ENCODE results near the gene JRKL. TPM values are rescaled to one million over a fixed set of nuclear protein-coding genes. Genes with fewer than 3 reads are reported as not detected.

The JRKL gene
- total and polyA plus RNA-seq, 8 donors = 2.0 to 7.0 (median 3.1) TPM

DNA sequence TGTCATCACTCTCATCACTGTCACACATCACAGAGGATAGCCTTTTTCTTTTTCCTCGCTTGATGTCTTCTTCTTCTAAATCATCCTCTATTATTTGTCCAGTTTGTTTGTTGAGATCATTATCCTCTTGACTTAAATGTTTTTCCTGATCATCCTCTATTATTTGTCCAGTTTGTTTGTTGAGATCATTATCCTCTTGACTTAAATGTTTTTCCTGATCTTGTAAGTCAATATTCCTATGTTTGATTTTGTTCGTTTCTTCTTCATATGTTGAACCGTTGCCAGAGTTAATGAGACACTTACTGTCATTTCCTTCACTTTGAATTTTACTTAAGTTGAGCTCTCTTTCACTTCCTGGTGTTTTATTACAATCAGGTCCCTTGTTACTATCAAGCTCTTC, 5.7 kb upstream of the JRKL start:
- TF ChIP-seq, protein P1, sequence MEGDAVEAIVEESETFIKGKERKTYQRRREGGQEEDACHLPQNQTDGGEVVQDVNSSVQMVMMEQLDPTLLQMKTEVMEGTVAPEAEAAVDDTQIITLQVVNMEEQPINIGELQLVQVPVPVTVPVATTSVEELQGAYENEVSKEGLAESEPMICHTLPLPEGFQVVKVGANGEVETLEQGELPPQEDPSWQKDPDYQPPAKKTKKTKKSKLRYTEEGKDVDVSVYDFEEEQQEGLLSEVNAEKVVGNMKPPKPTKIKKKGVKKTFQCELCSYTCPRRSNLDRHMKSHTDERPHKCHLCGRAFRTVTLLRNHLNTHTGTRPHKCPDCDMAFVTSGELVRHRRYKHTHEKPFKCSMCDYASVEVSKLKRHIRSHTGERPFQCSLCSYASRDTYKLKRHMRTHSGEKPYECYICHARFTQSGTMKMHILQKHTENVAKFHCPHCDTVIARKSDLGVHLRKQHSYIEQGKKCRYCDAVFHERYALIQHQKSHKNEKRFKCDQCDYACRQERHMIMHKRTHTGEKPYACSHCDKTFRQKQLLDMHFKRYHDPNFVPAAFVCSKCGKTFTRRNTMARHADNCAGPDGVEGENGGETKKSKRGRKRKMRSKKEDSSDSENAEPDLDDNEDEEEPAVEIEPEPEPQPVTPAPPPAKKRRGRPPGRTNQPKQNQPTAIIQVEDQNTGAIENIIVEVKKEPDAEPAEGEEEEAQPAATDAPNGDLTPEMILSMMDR (IDR thresholded peaks at IDR 0.05) = no peak
- FAIRE-seq (no peak), ATAC-seq (no peak), DNase-seq (no peak)
- H3K9me3 ChIP-seq = no peaks in the 10 kb centered on the region
- intact Hi-C loops (cut with DNase I) = no loop called here
- peaks cover 0 to 12% (median 0%) of the 10 kb centered on the region in 3 donors for H3K36me3 ChIP-seq
- peaks cover 10 to 21% (median 19%) of the 10 kb centered on the region in 3 donors for H3K4me1 ChIP-seq
- no peak overlapping the region for H3K4me3 ChIP-seq
- 45 to 48% methylated on average over 3 of the region's 3 CpGs for WGBS, 2 donors
- no peak overlapping the region for H3K27ac ChIP-seq
- H3K27me3 ChIP-seq = no peaks in the 10 kb centered on the region

DNA sequence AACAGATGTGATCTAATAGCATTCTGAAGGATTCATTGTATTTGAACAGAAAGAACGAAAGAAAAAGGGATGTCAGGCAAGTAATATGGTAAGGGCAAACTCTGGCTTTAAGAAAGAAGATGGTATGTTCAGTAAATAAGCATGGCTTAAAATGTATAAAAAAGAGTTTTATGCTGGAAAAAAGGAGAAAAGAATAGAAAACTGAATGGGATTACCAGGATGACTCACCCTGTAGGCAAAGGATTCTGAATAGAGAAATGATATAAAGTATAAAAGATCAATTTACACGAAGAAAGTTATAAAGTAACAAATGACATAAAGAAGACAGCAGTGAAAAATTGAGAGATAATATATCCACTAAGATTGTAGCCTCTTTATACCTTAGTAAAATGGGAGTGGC, 4.6 kb upstream of the JRKL start:
- H3K4me3 ChIP-seq = no peak overlapping the region
- H3K36me3 ChIP-seq = peaks cover 0 to 12% (median 0%) of the 10 kb centered on the region in 3 donors
- no peak for DNase-seq
- H3K27ac ChIP-seq = no peak overlapping the region
- no peak for ATAC-seq
- no peaks in the 10 kb centered on the region for H3K9me3 ChIP-seq
- H3K4me1 ChIP-seq = peaks cover 10 to 21% (median 19%) of the 10 kb centered on the region in 3 donors
- intact Hi-C loops (cut with DNase I) = no loop called here
- 71 to 85% methylated on average over 2 of the region's 2 CpGs for WGBS, 2 donors
- H3K27me3 ChIP-seq = no peaks in the 10 kb centered on the region
- no peak for FAIRE-seq
- TF ChIP-seq, protein P1 (IDR thresholded peaks at IDR 0.05) = no peak

DNA sequence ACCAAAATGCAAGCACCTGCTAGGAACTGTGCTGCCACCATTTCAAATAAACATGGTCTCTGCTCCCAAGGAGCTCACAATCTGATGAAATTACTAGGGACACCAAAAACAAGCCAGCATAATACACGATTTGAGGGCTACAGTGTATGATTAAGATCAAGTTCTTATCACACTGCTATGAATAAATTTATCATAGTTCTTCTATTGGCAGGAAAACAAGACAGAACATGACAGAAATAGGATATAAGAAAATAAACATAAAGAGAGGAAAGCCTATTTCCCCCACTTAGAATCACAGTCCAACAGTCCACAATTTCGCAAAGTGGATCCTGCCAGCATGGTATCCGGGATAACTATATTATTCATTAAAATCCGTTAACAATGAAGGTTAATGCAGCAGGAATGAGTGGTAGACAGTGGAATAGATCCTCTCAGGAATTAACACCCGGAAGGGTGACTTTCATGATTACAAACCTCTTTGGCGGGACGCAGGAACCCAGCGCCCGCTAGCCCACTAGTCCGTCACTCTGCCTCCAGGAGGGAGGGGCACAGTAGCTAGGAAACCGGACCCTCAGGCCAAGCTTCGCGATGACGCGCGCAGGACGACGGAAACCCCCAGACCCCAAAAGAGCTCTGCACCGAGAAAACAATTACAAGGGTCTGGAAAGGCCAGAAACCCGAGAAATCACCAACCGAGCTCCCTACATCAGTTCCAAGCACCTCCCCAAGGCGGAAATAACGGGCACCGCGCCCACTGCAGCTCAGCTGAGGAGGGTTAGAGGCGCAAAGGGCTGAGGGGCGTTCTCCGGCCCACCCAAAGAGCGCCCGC, 708 bp upstream of the JRKL start:
- intact Hi-C loops (cut with DNase I) = no loop called here
- TF ChIP-seq, protein P1 (IDR thresholded peaks at IDR 0.05) = no peak
- H3K9me3 ChIP-seq = no peaks in the 10 kb centered on the region
- 0% methylated on average over 27 to 30 of the region's 30 CpGs for WGBS, 2 donors
- peaks cover 10 to 21% (median 21%) of the 10 kb centered on the region in 3 donors for H3K4me1 ChIP-seq
- no peaks in the 10 kb centered on the region for H3K27me3 ChIP-seq
- H3K36me3 ChIP-seq = no peaks in the 10 kb centered on the region
- H3K4me3 ChIP-seq = peak overlapping the region; percentile 54 to 86 (median 72)
- FAIRE-seq = no peak
- no peak for DNase-seq
- peak overlapping the region; percentile 74 to 86 (median 79) for H3K27ac ChIP-seq
- ATAC-seq = peak; percentile 61 to 72 (median 64)

DNA sequence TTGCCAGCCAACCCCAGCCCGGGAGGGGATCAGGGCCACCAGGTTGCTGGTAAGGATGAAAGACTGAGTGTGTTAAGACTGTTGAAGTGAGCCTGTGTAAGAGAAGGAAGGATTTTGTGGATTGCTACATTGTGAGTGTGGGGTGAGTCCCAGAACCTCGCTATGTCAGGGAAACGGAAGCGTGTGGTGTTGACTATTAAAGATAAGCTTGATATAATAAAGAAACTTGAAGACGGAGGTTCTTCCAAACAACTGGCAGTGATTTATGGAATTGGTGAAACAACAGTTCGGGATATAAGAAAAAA, 627 bp downstream of the JRKL start:
- no peaks in the 10 kb centered on the region for H3K9me3 ChIP-seq
- ATAC-seq = peak in 3 of 4 donors; percentile 1 to 19 (median 2)
- peak overlapping the region; percentile 74 to 86 (median 79) for H3K27ac ChIP-seq
- WGBS, 2 donors = 8 to 14% methylated on average over 6 of the region's 6 CpGs
- no peaks in the 10 kb centered on the region for H3K27me3 ChIP-seq
- DNase-seq = no peak
- TF ChIP-seq, protein P1 (IDR thresholded peaks at IDR 0.05) = no peak
- peak overlapping the region; percentile 54 to 86 (median 72) for H3K4me3 ChIP-seq
- H3K4me1 ChIP-seq = peaks cover 10 to 21% (median 21%) of the 10 kb centered on the region in 3 donors
- no peaks in the 10 kb centered on the region for H3K36me3 ChIP-seq
- intact Hi-C loops (cut with DNase I) = no loop called here
- FAIRE-seq = no peak

DNA sequence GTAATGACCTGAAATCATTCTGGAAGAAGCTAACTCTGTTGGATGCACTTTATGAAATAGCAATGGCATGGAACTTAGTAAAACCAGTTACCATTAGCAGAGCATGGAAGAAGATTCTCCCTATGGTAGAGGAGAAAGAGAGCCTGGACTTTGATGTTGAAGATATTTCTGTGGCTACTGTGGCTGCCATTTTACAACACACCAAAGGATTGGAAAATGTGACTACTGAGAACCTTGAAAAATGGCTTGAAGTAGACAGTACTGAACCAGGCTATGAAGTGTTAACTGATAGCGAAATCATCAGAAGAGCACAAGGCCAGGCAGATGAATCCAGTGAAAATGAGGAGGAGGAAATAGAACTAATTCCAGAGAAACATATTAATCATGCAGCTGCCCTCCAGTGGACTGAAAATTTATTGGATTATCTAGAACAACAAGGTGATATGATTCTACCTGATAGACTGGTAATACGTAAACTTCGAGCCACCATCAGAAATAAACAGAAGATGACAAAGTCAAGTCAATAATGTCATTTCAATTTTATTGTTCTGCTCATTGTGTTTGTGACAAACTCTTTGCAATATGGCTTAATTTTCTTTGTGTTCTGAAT, 2.0 kb downstream of the JRKL start:
- intact Hi-C loops (cut with DNase I) = no loop called here
- peaks cover 7 to 21% (median 18%) of the 10 kb centered on the region in 3 donors for H3K4me1 ChIP-seq
- H3K27ac ChIP-seq = no peak overlapping the region
- FAIRE-seq = no peak
- TF ChIP-seq, protein P1 (IDR thresholded peaks at IDR 0.05) = no peak
- no peak overlapping the region for H3K4me3 ChIP-seq
- WGBS, 2 donors = 57 to 58% methylated on average over 3 of the region's 3 CpGs
- H3K27me3 ChIP-seq = no peaks in the 10 kb centered on the region
- H3K9me3 ChIP-seq = no peaks in the 10 kb centered on the region
- no peak for ATAC-seq
- H3K36me3 ChIP-seq = no peaks in the 10 kb centered on the region
- DNase-seq = no peak

Measured in pancreas (tissue), 10 donors.